HG03521 (cell line): ENCODE measurements around the gene ITM2C.

Experiments
- ATAC-seq: cut with Tn5 transposase; IDR thresholded peaks from one replicate; pipeline ENCODE4 v1.9.1; 2021; ENCODE audit warnings: mild to moderate bottlenecking, moderate library complexity; ENCODE audit not compliant: unreplicated experiment

Gene ITM2C, protein sequence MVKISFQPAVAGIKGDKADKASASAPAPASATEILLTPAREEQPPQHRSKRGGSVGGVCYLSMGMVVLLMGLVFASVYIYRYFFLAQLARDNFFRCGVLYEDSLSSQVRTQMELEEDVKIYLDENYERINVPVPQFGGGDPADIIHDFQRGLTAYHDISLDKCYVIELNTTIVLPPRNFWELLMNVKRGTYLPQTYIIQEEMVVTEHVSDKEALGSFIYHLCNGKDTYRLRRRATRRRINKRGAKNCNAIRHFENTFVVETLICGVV

DNA sequence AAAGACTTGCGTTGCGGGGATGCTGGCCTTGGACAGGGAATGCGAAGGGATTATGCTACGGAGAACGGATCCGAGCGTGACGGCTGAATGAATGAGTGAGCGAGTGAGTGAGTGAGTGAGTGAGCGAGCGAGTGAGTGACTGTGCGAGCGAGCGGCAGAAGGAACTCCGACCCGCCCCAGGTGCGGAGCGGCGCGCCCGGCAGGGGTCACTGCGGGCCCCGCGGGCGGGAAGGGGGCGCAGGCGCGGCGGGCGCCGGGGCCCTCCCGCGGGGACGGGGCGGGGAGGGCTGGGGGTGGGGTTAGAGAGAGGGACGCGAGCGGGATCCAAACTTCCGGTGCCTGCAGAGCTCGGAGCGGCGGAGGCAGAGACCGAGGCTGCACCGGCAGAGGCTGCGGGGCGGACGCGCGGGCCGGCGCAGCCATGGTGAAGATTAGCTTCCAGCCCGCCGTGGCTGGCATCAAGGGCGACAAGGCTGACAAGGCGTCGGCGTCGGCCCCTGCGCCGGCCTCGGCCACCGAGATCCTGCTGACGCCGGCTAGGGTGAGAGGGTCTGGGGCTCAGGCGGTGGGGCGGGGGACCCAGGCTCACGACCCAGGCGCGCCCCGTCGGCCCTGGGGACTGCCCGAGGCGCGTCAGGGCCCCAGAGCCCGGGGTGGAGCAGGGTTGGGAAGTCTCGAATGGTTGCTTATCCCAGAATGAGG, at the start of gene ITM2C:
TSS of gene ITM2C (plus strand) at position 338 of the 702 bp plus-strand sequence. CDS start at position 422, 84 bp downstream.
- ATAC-seq = peak; percentile 70

DNA sequence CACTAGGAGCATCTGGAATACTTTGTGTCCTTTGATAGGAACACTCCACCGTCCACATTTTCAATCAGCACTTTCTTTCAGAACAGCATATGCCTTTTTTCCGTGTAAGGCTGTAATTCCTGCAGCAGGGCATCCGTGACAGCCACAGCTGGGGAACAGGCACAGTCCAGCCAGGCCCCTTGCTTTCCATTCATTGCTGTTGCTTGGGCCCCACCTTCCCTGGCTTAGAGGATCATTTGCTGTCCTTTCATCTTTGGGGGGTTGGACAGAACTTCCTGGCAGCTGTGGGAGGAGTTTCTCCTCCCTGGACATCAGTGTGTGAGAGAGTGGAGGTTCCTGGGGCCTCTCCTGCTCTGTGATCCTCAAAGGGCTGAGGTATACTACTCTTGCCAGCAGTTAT, 49.7 kb upstream of the ITM2C start:
- no peak for ATAC-seq

DNA sequence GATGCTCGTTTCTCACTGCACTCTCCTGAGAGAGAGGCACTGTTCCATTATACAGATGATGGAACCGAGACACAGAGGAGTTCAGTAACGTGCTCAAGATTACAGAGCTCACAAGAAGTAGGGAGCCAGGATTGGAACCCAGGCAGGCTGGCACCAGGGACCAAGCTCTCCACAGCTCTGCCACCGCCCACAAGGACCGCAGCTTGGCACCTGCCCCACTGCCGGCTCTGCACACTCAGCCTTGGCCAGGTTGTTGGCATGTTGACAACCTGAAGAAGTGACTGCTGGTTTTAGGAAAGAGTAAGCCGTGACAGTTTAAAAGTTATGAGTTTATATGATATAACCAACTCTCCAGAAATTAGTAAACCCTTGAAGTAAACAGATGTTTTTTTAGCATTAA, 48.0 kb upstream of the ITM2C start:
- ATAC-seq = no peak

DNA sequence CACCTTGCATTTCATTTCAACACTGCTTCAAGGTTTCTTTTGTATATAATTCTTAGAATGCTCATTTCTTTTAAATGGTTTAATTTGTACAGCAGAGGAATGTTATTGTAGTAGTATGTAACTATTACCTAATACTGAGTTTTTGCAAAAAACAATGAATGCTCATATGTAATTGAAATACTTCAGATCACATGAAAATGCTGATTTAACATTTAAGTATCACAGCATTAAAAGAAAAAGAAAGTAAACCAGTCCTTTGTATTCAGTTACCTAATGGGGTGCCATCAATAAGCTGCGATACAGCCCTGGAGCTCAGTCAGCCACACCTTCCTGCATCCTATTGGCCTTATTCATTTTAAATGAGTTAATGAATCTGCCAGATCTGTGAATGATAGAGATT, 45.3 kb upstream of the ITM2C start:
- no peak for ATAC-seq

DNA sequence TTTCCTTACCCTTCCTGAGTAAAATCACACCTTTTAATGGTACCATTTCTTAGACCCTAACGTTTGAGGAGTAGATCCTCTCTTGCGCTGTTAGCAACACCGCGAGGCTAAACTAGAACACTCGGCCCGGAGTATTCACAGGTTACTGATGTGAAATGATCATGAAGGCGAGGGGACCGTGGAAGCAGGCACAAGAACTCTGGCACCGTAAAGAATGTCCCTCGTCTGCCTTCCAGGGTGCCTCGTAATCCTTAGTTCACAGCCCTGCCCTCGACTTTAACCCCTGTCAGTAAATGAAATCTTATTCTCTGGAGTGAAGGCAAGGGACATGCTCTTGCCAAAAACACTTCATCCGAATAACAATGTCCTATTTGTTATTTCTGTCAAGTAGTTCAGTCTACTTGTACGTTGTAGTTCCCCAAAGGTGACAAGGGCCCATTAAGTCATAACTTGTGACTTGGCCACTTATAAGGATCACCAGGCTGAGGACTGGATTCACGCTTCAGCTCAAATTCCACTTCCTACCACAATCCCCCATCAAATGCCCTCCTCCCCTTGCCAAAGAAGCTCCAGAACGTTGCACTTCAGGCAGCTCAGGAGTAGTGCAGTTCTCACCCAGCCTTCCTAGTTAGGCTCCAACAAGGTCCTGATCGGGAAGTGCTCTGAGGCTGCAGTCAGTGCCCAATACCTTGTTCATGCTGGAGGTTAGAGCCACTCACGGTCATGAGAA, 43.3 kb upstream of the ITM2C start:
- ATAC-seq = no peak

DNA sequence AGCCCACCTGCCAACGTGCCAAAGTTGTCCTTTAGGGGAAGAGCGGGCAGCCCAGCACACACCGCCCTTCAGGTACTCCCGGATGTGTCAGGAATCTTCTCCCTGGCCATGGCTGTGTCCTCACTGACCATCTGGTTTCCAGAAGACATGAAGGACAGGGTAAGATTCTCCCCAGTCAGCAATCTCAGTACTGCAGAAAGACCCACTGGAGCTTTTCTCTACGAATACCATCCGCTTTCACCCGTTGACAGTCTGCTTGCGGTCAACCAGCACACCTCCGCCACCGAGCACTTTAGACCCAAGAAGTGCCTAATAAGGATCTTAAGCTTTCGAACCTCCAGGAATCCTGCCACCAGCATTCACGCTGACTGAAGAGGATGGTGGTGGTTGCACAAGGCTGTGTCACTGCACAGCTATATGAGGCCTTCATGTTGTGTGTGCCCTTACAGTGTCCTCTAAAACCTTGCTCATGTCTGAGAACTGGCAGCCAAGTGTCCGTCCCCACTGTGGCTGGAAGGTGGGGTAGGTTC, 42.7 kb upstream of the ITM2C start:
- ATAC-seq = no peak

DNA sequence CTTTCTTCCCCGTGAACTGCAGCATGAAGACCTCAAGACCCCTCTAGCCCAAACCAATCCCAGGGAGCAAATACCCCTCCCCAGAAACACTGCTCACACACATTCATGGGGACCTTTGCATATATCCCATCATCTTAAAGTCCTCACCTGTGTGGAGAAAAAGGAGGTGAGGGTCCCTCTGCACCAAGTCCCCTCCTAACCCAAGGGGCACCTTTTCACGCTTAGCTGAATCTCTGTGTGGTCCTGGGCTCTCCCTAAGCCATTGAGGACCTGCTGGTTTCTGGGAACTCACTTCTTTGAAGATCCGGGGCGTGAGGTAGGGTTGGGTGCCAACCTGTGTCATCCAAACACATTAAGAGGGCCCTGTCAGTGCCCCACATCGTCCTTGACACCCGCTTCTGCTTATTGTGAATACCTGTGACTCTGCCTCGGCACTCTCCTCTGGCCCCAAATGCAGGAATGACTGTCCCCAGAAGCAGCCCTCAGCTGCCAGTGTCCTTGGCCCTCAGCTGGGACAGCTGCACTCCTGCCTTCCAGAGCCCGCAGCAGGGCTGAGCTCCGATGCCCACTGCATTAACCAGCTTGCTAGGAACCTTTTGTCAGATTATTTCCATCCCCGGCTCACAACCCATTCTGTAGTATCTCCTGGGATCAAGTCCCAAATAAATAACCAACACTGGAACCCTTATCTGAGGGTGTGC, 41.3 kb upstream of the ITM2C start:
- ATAC-seq = no peak

DNA sequence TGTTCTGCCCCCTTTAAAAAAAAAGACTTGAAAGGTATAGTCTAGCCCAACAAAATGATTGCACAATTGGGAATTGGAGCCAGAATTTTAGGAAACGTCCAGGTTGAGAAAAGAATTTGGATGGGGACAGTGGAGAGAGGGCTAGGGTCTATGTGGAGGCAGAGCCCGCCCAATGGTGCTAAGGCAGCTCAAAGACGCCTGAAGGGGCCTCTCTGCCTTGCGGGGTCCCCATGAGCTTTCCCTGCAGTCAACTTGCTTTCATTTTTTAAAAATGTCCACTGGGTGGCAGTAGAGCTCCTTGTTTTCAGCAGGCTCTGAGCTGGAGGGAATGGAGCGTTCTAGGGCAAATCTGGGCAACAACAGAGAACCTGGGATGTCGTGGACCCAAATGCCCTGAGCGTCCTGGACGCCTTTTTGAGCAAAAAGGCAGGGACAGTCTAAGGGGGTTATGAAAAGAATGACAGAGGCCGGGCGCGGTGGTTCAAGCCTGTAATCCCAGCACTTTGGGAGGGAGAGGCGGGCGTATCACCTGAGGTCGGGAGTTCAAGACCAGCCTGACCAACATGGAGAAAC, 40.2 kb upstream of the ITM2C start:
- ATAC-seq = no peak

DNA sequence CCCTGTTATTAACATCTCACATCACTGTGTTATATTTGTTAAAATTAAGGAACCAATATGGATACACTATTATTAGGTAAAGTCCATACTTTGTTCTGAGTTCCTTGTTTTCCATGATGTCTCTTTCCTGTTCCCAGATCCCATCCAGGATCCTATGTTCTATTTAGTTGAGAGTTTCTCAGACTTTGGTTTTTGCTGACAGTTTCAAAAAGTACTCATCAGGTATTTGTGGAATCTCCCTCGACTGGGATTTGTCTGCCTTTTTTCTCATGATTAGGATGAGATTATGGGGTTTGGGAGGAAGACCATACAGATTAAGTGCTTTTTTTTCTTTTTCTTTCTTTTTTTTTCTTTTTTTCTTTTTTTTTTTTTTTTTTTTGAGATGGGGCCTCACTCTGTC, 39.4 kb upstream of the ITM2C start:
- no peak for ATAC-seq

DNA sequence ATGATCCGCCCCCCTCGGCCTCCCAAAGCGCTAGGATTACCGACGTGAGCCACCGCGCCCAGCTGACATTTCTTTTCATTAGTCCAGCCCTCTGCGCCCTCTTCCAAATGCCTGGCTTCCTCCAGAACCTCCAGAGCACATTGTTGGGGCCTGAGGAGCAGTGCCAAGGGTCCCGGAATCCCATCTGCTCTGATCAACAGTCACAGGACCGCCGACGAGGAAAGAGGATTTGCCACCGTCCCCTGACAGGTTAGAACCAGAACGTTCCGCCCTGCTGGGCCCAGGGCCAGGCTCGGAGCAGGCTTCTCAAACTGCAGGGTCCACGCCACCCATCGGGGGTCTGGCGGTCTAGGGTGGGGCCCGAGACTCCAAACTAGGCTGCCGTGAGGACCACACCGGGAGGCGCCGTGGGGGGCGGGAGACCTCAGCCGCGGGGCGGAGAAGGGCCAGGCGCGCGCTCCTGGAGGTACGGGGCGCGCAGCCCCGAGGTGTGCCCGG, 36.9 kb upstream of the ITM2C start:
- ATAC-seq = no peak

DNA sequence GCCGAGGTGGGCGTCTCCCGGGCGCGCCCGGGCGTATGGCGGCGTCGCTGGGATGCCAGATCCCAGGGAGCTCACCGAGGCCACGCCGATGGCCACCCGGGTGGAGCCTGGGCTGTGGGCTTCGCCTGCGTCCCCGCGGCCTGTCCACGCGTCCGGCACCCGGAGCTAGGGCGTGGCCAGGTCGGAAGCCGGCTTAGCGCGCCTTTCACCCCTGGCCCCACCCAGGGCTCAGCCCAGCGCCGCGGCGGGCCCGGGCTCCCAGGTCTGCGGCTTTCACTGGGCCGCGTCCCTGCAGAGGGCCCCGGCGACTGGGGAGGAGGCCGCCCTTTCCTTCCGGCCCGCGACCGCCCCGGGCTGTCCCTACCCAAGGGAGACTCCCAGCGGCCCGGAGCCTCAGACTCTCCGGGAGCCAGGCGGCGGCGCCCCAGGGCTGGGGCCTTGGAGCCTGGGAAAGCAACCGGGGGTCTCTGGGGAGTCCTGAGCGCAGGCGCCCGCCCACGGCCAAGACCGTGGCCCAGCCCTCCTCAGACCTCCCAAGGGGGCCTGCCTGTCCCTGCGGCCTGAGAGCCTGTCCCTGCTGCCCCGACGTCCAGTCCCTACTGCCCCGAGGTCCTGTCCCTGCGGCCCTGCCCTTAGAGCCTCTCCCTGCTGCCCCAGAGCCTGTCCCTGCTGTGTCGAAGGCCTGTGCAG, 36.3 kb upstream of the ITM2C start:
- no peak for ATAC-seq

DNA sequence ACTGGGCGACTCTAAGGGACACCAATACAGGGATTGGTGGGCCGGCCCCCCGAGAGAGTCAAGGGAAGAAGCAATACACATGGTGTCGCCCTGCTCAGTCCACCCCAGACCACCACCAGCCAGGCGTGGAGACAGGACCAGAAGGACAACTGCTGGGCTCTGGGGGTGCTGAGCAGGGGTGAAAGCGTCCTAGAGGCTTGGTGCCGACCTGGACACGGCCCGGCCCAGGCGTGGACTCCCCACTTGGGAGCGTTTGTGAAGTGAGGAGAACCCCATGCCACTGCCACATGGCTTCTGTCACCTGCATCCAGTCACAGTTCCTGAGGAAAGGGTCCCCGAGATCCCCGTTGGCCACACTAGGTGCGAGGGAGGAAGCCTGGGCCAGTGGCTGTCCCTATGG, 35.4 kb upstream of the ITM2C start:
- ATAC-seq = no peak

DNA sequence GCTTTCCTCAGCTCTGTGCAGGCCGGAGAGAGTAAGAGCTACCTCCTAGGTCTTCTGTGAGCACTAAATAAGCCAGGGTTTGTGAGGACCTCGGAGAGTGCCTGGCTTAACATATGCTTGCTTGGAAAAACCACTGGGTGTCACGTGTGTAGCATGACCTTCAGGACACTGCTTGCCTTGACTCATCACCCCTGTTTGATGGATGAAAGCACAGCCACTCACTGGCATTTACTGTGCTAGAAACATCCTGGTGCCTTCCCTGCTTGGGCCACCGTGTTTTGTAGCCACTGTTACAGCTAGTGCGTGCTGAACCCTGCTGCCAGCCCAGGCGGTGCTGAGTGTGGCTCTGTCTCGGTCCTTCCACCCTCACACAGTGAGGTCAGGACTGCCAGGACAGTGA, 34.8 kb upstream of the ITM2C start:
- ATAC-seq = no peak

DNA sequence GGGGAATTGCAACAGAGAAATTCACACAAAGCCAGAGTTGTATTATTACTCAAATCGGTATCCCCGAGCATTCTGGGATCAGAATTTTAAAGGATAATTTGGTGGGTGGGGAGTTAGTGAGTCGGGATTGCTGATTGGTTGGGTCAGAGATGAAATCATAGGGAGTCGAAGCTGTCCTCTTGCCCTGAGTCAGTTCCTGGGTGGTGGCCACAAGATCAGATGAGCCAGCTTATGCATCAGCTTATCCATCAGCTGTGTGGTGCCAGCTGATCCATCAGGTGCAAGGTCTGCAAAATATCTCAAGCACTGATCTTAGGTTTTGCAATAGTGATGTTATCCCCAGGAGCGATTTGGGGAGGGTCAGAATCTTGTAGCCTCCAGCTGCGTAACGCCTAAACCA, 34.3 kb upstream of the ITM2C start:
- no peak for ATAC-seq

DNA sequence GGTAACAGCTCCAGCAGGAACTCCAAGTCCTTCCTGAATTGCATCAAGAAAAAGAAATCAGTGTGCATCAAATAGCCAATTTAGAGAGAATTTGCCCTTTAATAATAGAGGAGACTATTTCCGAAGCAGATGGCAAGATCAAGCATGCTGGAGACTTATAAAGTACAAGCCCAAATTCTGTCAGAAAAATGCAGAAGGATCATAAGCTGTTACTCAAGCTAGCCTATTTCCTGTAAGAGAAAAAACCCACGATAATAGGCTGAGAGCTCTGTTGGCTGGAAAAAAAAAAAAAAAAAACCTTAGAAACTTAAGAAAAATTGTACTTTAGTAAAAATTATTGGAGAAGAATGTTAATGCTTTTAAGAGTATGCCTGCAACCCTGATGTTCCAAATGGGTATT, 24.4 kb upstream of the ITM2C start:
- no peak for ATAC-seq

DNA sequence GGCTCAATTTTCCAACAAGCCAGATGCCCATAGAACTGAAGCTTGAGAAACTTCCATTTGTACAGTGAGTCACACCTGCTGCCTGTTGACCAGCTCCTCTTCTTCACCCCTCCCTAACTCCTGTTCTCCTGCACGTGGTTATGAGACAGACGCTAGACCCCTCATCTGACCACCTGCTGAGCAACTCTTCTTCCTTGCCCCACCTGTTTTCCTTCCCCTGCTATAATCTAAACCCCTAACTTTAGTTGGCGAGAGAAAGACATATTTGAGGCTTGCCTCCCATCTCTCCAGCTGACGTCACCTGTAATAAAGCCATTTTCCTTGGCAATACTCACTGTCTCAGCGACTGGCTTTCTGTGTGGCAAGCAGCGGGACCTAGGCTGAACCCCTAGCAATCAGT, 22.3 kb upstream of the ITM2C start:
- ATAC-seq = no peak

DNA sequence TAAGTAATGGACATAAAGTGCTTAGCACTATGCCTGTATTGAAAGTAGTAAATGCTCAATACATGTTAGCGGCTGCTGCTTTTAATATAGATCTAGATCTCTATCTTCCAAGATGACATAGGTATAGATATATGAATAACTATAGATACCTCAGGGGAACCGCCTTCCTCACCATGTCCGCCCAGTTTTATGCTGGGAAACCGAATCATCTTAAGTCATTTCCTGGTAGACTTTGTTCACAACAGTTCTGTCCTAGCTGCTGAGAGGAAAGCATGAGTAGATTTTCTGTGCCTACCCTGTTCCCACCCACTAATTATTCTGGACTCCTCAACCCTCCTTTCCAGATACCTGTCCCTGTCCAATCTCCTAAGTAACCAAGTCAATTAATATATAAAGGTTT, 21.6 kb upstream of the ITM2C start:
- no peak for ATAC-seq

DNA sequence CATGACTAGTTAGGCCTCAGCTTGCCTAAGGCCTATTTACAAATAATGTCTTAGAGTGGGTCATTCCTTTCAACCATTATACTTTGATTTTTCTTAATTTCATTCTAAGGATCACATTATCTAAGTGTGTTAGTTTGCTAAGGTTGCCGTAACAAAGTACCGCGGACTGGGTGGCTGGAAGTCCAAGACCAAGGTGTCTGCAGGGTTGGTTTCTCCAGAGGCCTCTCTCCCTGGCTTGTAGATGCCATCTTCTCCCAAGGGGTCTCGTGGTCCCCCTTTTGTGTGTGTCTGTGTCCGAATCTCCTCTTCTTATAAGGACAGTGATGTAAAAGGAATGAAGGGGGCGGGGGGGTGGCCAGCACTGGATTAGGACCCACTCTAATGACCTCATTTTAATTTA, 18.4 kb upstream of the ITM2C start:
- no peak for ATAC-seq

DNA sequence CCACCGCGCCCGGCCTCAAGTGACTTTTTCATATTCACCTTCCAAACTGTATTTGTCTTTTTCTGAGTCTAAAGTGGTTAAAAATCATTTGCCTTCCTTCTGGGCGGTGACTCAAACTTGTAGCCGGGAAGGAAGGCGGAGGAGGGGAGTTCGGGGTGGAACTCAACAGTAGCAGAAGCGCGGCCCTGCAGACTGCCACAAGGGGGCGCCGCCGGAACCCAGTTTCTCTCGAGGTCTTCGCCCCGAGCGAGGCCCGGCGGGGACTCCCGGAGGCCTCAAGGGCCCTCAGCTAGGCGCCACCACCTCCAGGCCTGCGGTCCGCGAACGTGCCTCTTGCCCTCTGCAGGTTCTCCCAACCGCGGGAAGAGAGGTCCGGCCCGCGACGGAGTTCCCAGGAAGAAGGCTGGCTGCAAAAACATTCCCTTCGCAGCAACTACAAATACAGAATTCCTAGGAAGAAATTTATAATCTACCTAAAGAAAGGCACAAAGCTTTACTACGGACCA, 16.8 kb upstream of the ITM2C start:
- ATAC-seq = peak; percentile 74
